Hindlimb muscle (tissue), 1 donor: ENCODE data around the gene ADGRG6. TPM values are rescaled to one million over a fixed set of nuclear protein-coding genes. Genes with fewer than 3 reads are reported as not detected.

ENCODE experiments used
- DNase-seq: peaks from one replicate; pipeline ENCODE4 v3.0.0-alpha.2; 2013
- polyA plus RNA-seq: library from polyadenylated mRNA; unstranded; fragments of 120-200 nt; gene quantifications from one replicate; pipeline ENCODE4 v1.2.1, GENCODE V29; 2013; ENCODE audit not compliant: insufficient read length

Gene ADGRG6
- polyA plus RNA-seq, 1 donor = 7.2 TPM

DNA sequence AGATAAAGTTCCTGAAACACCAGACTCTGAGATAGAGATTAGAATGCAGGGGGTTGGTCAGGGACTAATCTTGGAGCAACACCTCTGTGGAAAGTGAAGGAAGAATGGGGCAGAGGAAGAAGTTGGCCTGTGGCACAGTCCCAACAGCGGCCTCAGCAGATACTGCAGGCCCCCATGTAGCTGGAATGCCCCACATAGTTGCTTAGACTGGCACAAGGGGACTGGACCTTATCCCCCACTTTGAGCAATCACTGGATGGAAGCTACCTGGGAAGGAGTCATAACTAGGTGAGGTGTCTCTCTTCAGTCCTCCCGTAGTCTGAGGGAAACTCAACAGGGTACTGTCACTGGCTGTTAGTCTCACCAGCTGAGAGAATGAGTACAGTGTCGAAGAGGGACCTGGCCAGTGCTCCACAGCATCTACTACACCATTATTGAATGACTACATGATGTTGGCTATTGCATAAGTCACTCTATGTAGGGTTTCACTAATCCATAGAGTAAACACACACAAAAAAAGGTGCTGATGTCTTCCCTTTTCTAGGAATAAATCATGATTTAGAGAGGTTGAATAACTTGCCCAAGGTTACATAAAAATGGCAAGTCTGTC, 47.5 kb downstream of the ADGRG6 start:
- no peak for DNase-seq

GRCh38 chr6:142350309-142350708, 48.5 kb downstream of the ADGRG6 start:
- no peak for DNase-seq

GRCh38 chr6:142353690-142354089, 51.9 kb downstream of the ADGRG6 start:
- DNase-seq = no peak

- DNase-seq = no peak
Observed at GRCh38 chr6:142354650-142355049, 52.8 kb downstream of the ADGRG6 start.

DNA sequence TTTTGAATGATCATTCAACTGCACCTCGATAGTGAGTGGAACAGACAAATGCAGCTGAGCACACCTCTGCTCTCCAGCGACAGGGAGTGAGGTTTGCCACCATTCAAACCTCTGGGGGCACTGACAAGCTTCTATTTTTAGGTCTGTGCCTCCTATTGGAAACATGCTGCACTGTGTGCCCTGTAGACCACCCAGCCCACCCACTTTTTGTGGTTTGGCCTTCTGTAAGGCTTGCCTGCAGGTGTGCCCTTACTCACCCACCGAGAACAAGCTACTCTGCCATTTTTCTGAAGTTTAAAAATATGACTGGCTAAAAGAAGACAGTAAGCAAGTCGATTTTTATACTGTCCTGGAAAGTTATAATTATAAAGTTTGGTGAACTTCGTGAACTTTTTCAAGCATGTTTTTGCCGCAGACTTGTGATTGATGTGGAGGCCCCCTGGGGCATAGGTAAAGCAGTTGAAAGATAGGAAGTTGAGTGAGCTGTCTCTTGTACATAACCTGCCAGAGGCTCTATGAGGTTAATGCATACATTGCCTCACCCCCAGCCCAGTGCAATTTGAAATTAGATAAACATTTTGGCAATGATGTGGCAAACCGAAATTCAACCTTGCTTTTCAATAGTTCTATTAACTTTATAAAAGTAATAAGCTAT, 53.8 kb downstream of the ADGRG6 start:
- no peak for DNase-seq

DNA sequence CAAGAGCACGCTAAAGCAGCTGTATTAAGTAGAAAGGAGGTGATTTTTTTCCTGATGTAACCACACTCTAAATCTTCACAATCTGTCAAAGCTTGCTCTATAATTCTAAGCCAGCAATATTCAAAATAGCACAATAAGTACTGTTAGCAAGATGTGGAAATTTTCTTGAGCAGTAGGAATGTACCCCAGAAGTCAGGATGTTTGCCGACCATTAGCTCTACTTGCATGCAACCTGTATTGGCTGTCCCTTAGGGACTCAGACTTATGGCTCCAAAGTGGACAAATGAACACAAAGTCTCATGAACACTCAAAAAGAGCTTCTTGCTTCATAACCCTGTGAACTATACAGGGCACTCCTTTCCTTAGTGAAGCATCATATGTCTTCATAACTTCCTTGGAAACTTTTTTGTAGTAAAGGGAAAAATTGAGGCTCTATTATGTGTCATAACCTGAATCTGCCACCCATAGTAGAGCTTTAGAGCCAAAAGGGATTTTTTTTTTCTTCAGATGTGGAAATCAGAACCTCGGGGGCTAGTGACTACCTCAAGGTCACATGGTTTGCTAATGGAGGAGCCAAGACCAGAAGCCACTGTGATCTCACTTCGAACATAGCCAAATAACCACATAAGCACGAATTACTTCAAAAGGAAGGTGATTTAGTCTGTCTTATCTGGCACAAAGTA, 54.5 kb downstream of the ADGRG6 start:
- DNase-seq = no peak

- DNase-seq = no peak
Observed at GRCh38 chr6:142356884-142357225, 55.0 kb downstream of the ADGRG6 start.

DNA sequence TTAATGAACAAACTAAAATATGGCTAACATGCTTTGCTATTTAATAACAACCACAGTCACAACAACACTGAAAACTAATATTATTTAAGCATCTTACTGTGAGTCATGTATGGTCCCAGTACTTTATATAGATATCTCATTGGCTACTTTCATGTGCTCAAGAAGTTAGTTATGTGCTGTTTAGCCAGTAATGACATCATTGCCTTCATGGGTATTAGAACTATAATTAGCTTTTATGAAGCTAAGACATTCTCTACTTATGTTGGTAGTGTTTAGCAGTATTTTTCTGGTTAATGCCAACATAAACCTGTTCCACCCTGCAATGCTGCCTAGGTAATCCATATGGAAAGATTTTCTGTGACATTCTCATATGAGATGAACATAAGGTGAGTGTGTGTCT, 56.1 kb downstream of the ADGRG6 start:
- no peak for DNase-seq

DNA sequence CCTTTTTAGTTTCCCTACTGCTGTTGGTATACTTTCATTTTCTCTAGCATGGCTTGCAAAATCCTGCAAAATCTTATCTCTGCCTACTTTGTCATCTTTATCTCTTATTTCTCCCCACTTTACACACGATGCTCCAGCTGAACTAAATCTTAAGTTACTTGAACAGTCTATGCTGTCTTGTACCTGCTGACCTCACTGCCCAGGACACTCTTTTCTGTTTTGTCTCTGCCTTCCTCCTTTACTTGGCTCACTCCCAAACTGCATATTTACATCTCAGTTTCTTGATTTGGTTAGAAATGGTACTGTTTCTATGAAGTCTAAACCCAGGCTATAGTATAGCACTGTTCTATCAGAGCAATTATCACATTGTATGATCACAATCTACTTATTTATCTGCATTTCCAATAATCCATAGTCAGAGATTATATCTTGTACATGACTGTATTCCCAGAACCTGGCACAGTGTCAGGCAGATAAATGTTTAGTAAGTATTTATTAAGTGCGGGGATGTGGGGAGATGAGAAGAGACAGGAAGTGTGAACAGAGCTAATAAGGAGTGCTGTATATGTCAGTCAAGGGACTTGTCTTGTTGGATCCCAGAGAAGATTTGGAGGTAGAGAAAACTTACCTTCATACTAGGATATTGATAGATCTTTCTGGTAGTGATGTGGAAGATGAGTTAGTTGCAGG, 57.6 kb downstream of the ADGRG6 start:
- no peak for DNase-seq

GRCh38 chr6:142361345-142361744, 59.5 kb downstream of the ADGRG6 start:
- no peak for DNase-seq

DNA sequence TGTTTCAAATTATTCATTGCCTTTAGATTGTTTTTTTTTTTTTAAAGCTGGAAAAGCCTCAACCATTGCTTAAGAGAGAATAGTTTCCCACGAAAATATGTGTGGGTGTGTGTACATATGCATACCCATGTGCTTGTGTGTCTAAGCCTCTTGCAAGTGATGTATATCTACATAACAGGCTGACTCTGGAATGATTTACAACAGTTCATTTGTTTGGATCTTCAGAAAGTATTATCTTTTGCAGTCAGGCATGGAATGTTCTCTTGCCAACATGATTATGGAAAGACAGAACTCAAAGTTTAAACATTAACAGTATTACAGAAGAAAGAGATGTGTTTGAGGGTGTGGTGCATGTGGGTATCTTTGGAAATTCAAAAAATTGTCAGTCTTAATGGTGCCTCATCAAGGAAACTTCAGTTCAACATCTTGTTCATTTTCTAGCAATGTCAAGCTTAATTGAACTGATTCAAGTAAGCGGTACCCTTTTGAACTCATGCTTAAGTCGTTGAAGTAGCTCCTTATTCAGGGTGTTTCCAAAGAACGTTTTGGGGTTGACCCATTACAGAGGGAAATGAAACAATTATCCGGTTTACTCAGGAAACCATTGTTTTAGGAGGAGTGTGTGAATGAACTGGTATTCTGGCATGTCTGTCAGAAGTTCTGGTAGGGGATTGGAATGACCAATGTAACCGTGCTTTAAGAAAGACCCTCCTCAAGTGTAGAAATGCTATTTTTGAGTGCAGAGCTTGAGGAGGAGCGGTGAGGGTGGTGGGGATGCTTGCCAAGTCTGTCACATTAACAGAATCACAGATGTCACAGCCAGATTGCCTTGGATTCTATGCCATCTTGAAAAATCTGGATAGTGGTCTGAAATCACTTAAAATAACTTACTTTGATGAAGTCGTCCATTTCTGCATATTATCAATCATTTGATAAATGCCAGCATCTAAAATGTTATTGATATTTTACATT, 60.3 kb downstream of the ADGRG6 start:
- no peak for DNase-seq

DNA sequence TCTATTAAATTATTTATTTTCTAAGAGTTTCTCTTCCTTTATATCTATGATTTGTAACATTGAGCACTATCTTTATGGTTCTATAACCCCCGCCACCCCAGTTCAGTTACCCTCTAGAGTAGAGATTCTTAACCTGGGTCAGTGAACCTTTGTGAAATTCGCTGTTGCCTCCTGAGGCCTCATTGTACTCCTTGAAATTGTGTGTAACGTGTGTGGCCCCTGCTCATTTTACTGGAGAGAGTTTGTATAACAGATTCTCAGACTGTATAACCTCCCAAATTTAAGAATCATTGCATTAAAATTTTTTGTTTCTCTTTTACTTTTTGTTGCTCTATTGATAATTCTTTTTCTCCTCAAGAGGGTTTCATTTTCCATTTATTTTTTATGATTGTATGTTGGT, 65.3 kb downstream of the ADGRG6 start:
- no peak for DNase-seq

- no peak for DNase-seq
Observed at GRCh38 chr6:142367501-142368018, 65.8 kb downstream of the ADGRG6 start.

- DNase-seq = no peak
Observed at GRCh38 chr6:142369266-142369665, 67.5 kb downstream of the ADGRG6 start.

- no peak for DNase-seq
Observed at GRCh38 chr6:142372348-142372747, 70.5 kb downstream of the ADGRG6 start.

DNA sequence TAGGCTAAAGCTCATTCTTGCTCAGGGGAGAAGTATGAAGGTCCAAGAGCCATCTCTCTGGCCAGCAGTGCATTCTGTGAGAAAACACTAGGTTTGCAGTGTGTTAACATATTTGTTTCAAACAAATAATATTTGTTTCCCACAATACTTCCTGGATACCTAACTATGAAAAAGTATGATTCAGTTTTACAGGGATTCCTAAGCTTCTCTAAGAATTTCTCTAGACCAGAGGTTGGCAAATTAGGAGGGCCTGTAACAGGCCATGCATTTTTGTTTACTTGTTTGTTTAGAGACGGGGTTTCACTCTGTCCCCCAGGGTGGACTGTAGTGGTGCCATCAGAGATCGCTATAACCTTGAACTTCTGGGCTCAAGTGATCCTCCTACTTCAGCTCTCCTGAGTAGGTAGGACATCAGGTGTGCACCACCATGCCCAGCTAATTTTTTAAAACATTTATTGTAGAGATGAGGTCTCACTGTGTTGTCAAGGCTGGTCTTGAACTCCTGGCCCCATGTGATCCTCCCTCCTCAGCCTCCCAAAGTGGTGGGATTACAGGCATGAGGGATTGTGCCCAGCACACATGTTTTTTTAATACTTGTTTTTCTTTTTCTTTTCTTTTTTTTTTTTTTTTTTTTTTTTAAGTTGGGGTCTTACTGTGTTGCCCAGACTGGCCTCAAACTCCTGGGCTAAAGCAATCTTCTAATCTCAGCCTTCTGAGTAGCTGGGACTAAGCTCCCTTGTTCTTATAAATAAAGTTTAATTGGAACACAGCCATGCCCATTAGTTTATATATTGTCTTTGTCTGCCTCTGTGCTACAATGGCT, 71.7 kb downstream of the ADGRG6 start:
- no peak for DNase-seq

- DNase-seq = no peak
Observed at GRCh38 chr6:142374091-142374770, 72.4 kb downstream of the ADGRG6 start.

DNA sequence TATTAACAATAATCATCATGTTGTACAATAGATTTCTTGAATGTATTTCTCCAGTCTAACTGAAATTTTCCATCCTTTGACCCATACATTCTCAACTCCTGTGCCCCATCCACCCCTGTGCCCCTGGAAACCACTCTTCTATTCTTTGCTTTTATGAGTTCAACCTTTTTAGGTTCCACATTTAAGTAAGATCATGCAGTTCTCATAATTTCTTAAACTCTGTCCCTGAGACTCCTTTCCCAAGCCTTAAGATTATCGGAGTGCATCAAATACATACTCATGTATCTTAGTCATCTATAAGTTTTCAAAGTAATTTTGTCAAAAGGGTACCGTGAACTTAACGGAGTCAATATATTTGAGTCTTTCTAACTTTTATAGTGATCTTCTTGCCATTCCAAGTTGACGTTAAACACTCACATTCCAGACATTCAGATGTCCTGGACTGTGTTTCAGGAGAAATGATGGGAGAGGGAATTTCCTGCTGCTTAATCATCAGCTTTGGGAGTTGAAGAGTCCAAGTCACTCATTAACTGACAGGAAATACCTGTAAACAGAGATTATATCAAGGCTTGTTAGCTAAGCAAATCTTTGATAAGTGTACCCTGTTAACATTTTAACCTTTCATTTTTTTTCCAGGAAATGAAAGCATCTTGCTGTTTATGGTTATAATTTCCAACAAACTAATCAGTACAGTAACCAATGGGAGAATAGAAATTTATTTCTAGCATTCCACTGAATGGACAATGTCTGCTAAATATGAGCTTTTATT, 73.3 kb downstream of the ADGRG6 start:
- DNase-seq = peak; percentile 25

DNA sequence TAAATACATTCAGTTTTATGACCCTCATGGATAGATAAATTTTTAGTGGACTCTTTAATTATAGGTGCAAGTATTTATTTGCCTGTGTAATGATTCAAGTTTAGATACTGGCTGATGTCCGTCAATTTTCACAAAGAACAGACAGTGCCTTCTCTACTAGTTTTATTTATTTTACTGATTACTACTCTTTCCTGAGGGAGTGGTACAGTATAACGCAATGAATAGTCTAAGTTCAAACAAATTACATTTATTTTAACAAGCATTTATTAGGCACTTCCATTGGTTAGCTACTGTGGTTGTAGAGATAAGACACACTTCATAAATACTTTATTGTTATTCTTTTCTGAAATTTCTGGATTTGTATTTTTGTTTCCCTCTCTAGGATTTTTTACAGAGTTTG, 74.3 kb downstream of the ADGRG6 start:
- no peak for DNase-seq
